Thoracic aorta (tissue), 2 donors: ENCODE measurements around the gene SLC6A16. TPM values are rescaled to one million over a fixed set of nuclear protein-coding genes. Genes with fewer than 3 reads are reported as not detected.

Source experiments
- ATAC-seq: fragments of 150-250 bp; one replicate; pipeline ENCODE4 v1.8.0; 2017; ENCODE audit warnings: low read depth; ENCODE audit not compliant: insufficient number of reproducible peaks, low FRiP score
- DNase-seq: peaks from one replicate; pipeline ENCODE4 v3.0.0-alpha.2; 2020; ENCODE audit warnings: low spot score
- H3K27ac ChIP-seq, 2 donors: fragments of 200-600 bp; sonication (generic); 1 replicate in 1 of 2; 2 replicates in 1 of 2; pipeline ENCODE4 v1.5.1; 2016; ENCODE audit warnings: mild to moderate bottlenecking in 2 of 2, moderate library complexity in 2 of 2
- H3K27me3 ChIP-seq: fragments of 200-600 bp; sonication (generic); replicated peaks from 2 replicates; pipeline ENCODE4 v1.6.0; 2016; ENCODE audit warnings: mild to moderate bottlenecking; ENCODE audit not compliant: insufficient read depth
- H3K36me3 ChIP-seq: fragments of 200-600 bp; sonication (generic); one replicate; pipeline ENCODE4 v1.5.1; 2016
- H3K4me1 ChIP-seq, 2 donors: fragments of 200-600 bp; sonication (generic); 1 replicate in 1 of 2; 2 replicates in 1 of 2; pipeline versions ENCODE4 v1.5.1 to v1.6.0; 2016; ENCODE audit warnings: low read depth in 2 of 2, mild to moderate bottlenecking in 1 of 2; ENCODE audit not compliant: control insufficient read depth in 1 of 2
- H3K4me3 ChIP-seq: fragments of 200-600 bp; sonication (generic); 2 replicates; pipeline ENCODE4 v1.5.1; 2016; ENCODE audit warnings: mild to moderate bottlenecking
- H3K9me3 ChIP-seq: fragments of 200-600 bp; sonication (generic); 2 replicates; pipeline ENCODE4 v1.5.1; 2016
- CTCF ChIP-seq: fragments of 200-600 bp; sonication (generic); IDR thresholded peaks from one replicate; pipeline ENCODE4 v1.5.1; 2019; ENCODE audit warnings: antibody characterized with exemption
- total RNA-seq, 2 donors: library from RNA; depleted of rRNA; stranded (reverse); fragments of >200 nt; gene quantifications; one replicate each; pipeline versions ENCODE4 v1.1.0 to v1.2.3, GENCODE V29; 2016

Gene SLC6A16
- total RNA-seq, 2 donors from 2014 or later, result 2.4 to 2.8 TPM

- DNase-seq, result no peak
Observed at GRCh38 chr19:49343123-49343522, 18.1 kb upstream of the SLC6A16 start.

DNA sequence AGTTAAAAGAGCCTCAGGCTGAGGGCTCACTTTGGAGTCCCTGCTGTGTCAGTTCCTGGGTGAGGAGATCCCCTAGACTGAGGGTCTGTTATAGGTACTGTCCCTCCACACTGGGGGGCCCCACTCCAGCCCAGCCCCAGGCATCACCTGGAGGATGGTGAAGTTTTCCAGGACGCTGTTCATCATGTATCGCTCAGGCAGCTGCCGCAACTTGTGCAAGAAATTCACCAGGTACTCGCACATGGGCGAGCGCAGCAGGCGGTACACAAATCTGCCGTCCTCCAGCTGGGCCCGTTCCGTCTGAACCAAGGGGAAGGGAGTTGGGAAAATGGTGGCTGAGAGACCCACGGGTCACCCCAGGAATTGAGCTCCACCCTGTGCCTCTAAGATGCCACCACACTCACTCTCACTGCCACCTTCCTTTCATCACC is 17.3 kb upstream of the SLC6A16 start:
- TF ChIP-seq CTCF, result no peak
- peaks cover 48% of the 10 kb centered on the region for H3K36me3 ChIP-seq
- H3K27me3 ChIP-seq, result no peaks in the 10 kb centered on the region
- no peak overlapping the region for H3K27ac ChIP-seq
- ATAC-seq, result no peak
- no peak for DNase-seq
- no peak overlapping the region for H3K4me3 ChIP-seq
- H3K4me1 ChIP-seq, result peaks cover 5 to 22% of the 10 kb centered on the region in 2 donors
- H3K9me3 ChIP-seq, result no peaks in the 10 kb centered on the region

More at GRCh38 chr19:49343123-49343522, 18.1 kb upstream of the SLC6A16 start:
- no peak for ATAC-seq
- Histone ChIP-seq H3K9me3 (no peaks in the 10 kb centered on the region), H3K27ac (no peak overlapping the region), H3K4me1 (peaks cover 5 to 22% of the 10 kb centered on the region in 2 donors), H3K36me3 (peaks cover 52% of the 10 kb centered on the region), H3K4me3 (no peak overlapping the region), H3K27me3 (no peaks in the 10 kb centered on the region)
- TF ChIP-seq CTCF, result no peak

GRCh38 chr19:49340865-49341718 is 16.1 kb upstream of the SLC6A16 start:
- Histone ChIP-seq H3K4me3 (no peak overlapping the region), H3K4me1 (peaks cover 5 to 22% of the 10 kb centered on the region in 2 donors), H3K36me3 (peaks cover 38% of the 10 kb centered on the region), H3K27me3 (no peaks in the 10 kb centered on the region), H3K9me3 (no peaks in the 10 kb centered on the region), H3K27ac (peak overlapping the region; percentile 65 to 86)
- TF ChIP-seq CTCF, result no peak
- DNase-seq (no peak), ATAC-seq (no peak)

DNA sequence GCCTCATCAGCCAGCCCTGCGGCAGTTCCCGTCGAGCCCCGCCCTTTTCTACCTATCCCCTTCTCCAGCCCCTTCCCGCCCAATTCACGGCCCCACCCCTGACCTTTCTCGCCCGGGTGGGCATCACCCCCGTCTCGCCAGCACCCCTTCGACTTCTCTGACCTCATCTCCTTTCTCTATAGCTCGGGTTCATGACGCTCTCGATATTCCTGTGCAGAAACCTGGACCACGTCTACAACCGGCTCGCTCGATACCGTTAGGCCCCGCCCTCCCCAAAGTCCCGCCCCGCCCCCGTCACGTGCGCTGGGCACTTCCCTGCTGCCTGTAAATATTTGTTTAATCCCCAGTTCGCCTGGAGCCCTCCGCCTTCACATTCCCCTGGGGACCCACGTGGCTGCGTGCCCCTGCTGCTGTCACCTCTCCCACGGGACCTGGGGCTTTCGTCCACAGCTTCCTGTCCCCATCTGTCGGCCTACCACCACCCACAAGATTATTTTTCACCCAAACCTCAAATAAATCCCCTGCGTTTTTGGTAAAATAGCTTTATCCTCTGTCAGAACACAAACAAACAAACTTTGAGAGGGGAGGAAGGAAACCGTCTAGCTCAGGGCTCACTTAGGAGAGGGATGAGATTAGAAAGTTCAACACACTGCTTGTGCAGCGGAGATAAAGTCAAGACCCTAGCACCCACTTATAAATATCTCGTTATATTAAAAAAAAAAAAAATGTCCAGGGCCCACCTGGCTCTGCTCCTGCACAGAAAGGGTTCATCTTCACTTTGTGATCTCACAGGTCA is 15.3 kb upstream of the SLC6A16 start:
- H3K4me3 ChIP-seq, result peak overlapping the region; percentile 70
- no peaks in the 10 kb centered on the region for H3K9me3 ChIP-seq
- peaks cover 34% of the 10 kb centered on the region for H3K36me3 ChIP-seq
- no peak for TF ChIP-seq CTCF
- ATAC-seq (peak; percentile 47), DNase-seq (peak; percentile 36)
- H3K27ac ChIP-seq, result peak overlapping the region; percentile 65 to 86
- H3K27me3 ChIP-seq, result no peaks in the 10 kb centered on the region
- peaks cover 5 to 22% of the 10 kb centered on the region in 2 donors for H3K4me1 ChIP-seq
